Activated naive CD4-positive, alpha-beta T cell treated with anti-CD3 and anti-CD28 coated beads for 36 hours (primary cell): ENCODE measurements around the gene RANBP10. TPM values are rescaled to one million over a fixed set of nuclear protein-coding genes. Genes with fewer than 3 reads are reported as not detected.
"Not testable (repeated sequence)": the region's sequence is repeated elsewhere in the genome, so short reads cannot be mapped to it uniquely, and the experiment has no call there.

Source experiments
- CTCF ChIA-PET: fragments of 350-600 bp; sonication (Branson Sonifier 250); formaldehyde crosslinking; loops from one replicate; lab custom pipeline; 2021; ENCODE audit warnings: antibody characterized with exemption; lab: Charles Lee
- DNase-seq: peaks from one replicate; pipeline ENCODE4 v3.0.0-alpha.2; 2020
- H3K27ac Mint-ChIP-seq: one replicate; pipeline ENCODE4 v1.8.0; 2021; ENCODE audit warnings: mild to moderate bottlenecking, mixed read lengths
- H3K27me3 Mint-ChIP-seq: one replicate; pipeline ENCODE4 v1.8.0; 2021; ENCODE audit warnings: low read depth, mixed read lengths
- H3K36me3 Mint-ChIP-seq: one replicate; pipeline ENCODE4 v1.8.0; 2021; ENCODE audit warnings: low read depth, mixed read lengths
- H3K4me1 Mint-ChIP-seq: one replicate; pipeline ENCODE4 v1.8.0; 2021; ENCODE audit warnings: low read depth, mixed read lengths
- H3K4me3 Mint-ChIP-seq: one replicate; pipeline ENCODE4 v1.8.0; 2021; ENCODE audit warnings: mild to moderate bottlenecking, moderate library complexity, mixed read lengths
- H3K9me3 Mint-ChIP-seq: one replicate; pipeline ENCODE4 v1.8.0; 2021; ENCODE audit warnings: mixed read lengths
- intact Hi-C: fragments of 100-400 bp; cut with micrococcal nuclease; formaldehyde crosslinking; loops from one replicate; pipeline ENCODE4 v1.15.1; 2023
- total RNA-seq, 2 experiments: library from RNA; stranded (reverse); gene quantifications; one replicate each; pipeline ENCODE4 v1.2.3, GENCODE V29; 2021

The RANBP10 gene
- total RNA-seq, 2 experiments from 2014 or later: 12.4 to 16.1 TPM

GRCh38 chr16:67702130-67702529 is 104.2 kb downstream of the RANBP10 start:
- CTCF ChIA-PET: no interaction called here
- H3K4me1 Mint-ChIP-seq: peaks cover 22% of the 10 kb centered on the region
- H3K27ac Mint-ChIP-seq: no peak overlapping the region
- H3K27me3 Mint-ChIP-seq: no peaks in the 10 kb centered on the region
- DNase-seq: no peak
- H3K36me3 Mint-ChIP-seq: peaks cover 1% of the 10 kb centered on the region
- H3K4me3 Mint-ChIP-seq: no peak overlapping the region
- no peaks in the 10 kb centered on the region for H3K9me3 Mint-ChIP-seq
- intact Hi-C loops: no loop called here

GRCh38 chr16:67701420-67701819 is 104.9 kb downstream of the RANBP10 start:
- Mint-ChIP-seq H3K4me1 (peaks cover 22% of the 10 kb centered on the region), H3K4me3 (no peak overlapping the region), H3K27ac (no peak overlapping the region), H3K36me3 (peaks cover 1% of the 10 kb centered on the region), H3K27me3 (no peaks in the 10 kb centered on the region), H3K9me3 (no peaks in the 10 kb centered on the region)
- intact Hi-C loops: no loop called here
- CTCF ChIA-PET: interaction anchor here (0.9 kb wide), 1 partner anchor 18 kb away, joined by 3 read pairs; the partner anchor contains the start of gene GFOD2
- DNase-seq: no peak

- H3K27me3 Mint-ChIP-seq: no peaks in the 10 kb centered on the region
- intact Hi-C loops: no loop called here
- H3K27ac Mint-ChIP-seq: no peak overlapping the region
- peaks cover 16% of the 10 kb centered on the region for H3K4me1 Mint-ChIP-seq
- H3K9me3 Mint-ChIP-seq: no peaks in the 10 kb centered on the region
- DNase-seq: no peak
- H3K36me3 Mint-ChIP-seq: peaks cover 1% of the 10 kb centered on the region
- H3K4me3 Mint-ChIP-seq: no peak overlapping the region
- CTCF ChIA-PET: interaction anchor here (0.7 kb wide), 2 partner anchors 15 to 366 kb away, joined by 3 to 5 read pairs; no protein-coding TSS in a partner anchor
These were observed 107.1 kb downstream of the RANBP10 start for GRCh38 chr16:67699265-67699664.

- Mint-ChIP-seq H3K9me3 (no peaks in the 10 kb centered on the region), H3K36me3 (peaks cover 1% of the 10 kb centered on the region), H3K4me3 (no peak overlapping the region), H3K27me3 (no peaks in the 10 kb centered on the region), H3K4me1 (peaks cover 2% of the 10 kb centered on the region), H3K27ac (no peak overlapping the region)
- no peak for DNase-seq
- intact Hi-C loops: no loop called here
- CTCF ChIA-PET: interaction anchor here (0.9 kb wide), 1 partner anchor 178 kb away, joined by 3 read pairs; no protein-coding TSS in a partner anchor
These were observed 108.8 kb downstream of the RANBP10 start for GRCh38 chr16:67697422-67698185.

DNA sequence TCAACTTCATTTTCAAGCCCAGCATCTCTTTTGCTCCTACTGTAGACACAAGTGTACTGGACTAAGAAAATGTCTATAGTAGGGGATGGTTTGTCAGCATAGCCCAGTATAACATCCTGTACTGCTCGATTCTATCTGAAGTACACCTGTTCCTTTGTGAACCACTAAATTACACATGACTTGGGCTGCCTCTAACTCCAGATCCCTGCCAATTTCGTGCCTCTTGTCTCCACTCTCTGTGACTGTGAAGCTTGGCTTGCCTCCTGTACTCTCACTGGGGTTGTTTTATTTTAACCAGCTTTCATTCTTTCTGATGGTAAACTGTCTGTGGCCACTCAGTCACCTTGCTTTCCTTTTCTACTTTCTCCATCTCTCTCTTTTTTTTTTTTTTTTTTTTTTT is 111.7 kb downstream of the RANBP10 start:
- Mint-ChIP-seq H3K4me3 (no peak overlapping the region), H3K27me3 (no peaks in the 10 kb centered on the region), H3K9me3 (no peaks in the 10 kb centered on the region), H3K4me1 (peaks cover 2% of the 10 kb centered on the region), H3K36me3 (peaks cover 1% of the 10 kb centered on the region), H3K27ac (no peak overlapping the region)
- CTCF ChIA-PET: no interaction called here
- DNase-seq: no peak
- intact Hi-C loops: no loop called here

DNA sequence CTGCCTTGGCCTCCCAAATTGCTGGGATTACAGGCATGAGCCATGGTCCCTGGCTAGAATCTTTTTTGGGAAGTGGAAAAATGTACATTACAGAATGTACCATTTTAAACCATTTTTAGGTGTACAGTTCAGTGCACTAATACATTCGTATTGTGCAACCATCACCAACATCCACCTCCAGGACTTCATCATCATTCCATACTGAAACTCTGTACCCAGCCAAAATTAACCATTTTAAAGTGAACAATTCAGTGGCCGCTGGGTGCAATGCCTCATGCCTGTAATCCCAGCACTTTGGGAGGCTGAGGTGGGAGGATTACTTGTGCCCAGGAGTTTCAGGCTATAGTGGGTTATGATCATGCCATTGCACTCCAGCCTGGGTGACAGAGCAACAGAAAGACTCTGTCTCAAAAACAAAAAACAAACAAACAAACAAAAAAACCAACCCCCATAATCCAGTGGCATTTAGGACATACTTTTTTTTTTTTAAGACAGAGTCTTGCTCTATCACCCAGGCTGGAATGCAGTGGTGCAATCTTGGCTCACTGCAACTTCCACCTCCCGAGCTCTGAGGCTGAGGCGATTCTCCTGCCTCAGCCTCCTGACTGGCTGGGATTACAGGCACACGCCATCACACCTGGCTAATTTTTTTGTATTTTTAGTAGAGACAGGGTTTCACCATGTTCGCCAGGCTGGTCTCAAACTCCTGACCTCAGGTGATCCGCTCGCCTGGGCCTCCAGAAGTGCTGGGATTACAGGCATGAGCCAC is 112.7 kb downstream of the RANBP10 start:
- H3K27ac Mint-ChIP-seq, CTCF ChIA-PET, H3K27me3 Mint-ChIP-seq, H3K36me3 Mint-ChIP-seq, DNase-seq, intact Hi-C loops, H3K4me3 Mint-ChIP-seq, H3K9me3 Mint-ChIP-seq, H3K4me1 Mint-ChIP-seq: not testable (repeated sequence)

GRCh38 chr16:67685388-67686112 is 120.8 kb downstream of the RANBP10 start:
- Mint-ChIP-seq H3K27ac (no peak overlapping the region), H3K4me1 (peaks cover 10% of the 10 kb centered on the region), H3K9me3 (no peaks in the 10 kb centered on the region), H3K27me3 (no peaks in the 10 kb centered on the region), H3K4me3 (no peak overlapping the region), H3K36me3 (peaks cover 2% of the 10 kb centered on the region)
- no peak for DNase-seq
- intact Hi-C loops: no loop called here
- CTCF ChIA-PET: no interaction called here

- H3K4me3 Mint-ChIP-seq: no peak overlapping the region
- peaks cover 2% of the 10 kb centered on the region for H3K36me3 Mint-ChIP-seq
- no peaks in the 10 kb centered on the region for H3K27me3 Mint-ChIP-seq
- DNase-seq: no peak
- H3K4me1 Mint-ChIP-seq: peaks cover 10% of the 10 kb centered on the region
- no peaks in the 10 kb centered on the region for H3K9me3 Mint-ChIP-seq
- H3K27ac Mint-ChIP-seq: no peak overlapping the region
- intact Hi-C loops: no loop called here
- CTCF ChIA-PET: no interaction called here
These were observed 122.6 kb downstream of the RANBP10 start for GRCh38 chr16:67683767-67684166.

GRCh38 chr16:67679935-67680897 is 126.1 kb downstream of the RANBP10 start:
- intact Hi-C loops: no loop called here
- Mint-ChIP-seq H3K27ac (no peak overlapping the region), H3K4me3 (no peak overlapping the region), H3K4me1 (peaks cover under 1% of the 10 kb centered on the region), H3K27me3 (no peaks in the 10 kb centered on the region), H3K9me3 (no peaks in the 10 kb centered on the region), H3K36me3 (peaks cover 2% of the 10 kb centered on the region)
- DNase-seq: no peak
- CTCF ChIA-PET: interaction anchor here (0.8 to 1.1 kb wide), 2 partner anchors 13 to 36 kb away, joined by 3 to 5 read pairs; no protein-coding TSS in a partner anchor

DNA sequence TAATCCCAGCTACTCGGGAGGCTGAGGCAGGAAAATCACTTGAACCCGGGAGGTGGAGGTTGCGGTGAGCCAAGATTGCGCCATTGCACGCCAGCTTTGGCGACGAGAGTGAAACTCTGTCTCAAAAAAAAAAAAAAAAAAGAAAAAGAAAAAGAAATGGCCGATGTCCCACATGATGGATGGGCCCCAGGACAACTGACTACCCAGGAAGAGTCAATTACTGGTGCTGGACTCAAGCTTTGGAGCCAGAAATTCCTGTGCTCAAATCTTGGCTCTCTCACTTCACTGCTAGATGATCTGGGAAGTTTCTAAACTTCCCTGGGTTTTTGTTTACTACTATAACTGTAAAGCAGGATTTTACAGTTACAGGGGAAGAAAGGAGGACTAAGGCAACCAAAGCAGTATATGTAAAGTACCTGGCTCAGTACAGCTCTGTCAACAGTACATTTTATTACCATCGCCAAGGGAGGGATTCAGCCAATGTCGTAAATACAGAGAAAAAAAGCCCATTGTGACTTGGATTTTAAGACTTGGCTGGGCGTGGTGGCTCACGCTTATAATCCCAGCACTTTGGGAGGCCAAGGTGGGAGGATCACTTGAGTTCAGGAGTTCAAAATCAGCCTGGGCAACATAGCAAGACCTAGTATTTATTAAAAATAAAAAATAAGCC is 127.9 kb downstream of the RANBP10 start:
- CTCF ChIA-PET: interaction anchor here (0.5 to 1.0 kb wide), 2 partner anchors 10 to 211 kb away, joined by 3 read pairs; no protein-coding TSS in a partner anchor
- H3K9me3 Mint-ChIP-seq: no peaks in the 10 kb centered on the region
- no peaks in the 10 kb centered on the region for H3K4me1 Mint-ChIP-seq
- intact Hi-C loops: no loop called here
- H3K4me3 Mint-ChIP-seq: no peak overlapping the region
- H3K27me3 Mint-ChIP-seq: no peaks in the 10 kb centered on the region
- H3K36me3 Mint-ChIP-seq: no peaks in the 10 kb centered on the region
- H3K27ac Mint-ChIP-seq: no peak overlapping the region
- no peak for DNase-seq

- H3K36me3 Mint-ChIP-seq: no peaks in the 10 kb centered on the region
- DNase-seq: no peak
- H3K27ac Mint-ChIP-seq: no peak overlapping the region
- CTCF ChIA-PET: interaction anchor here (0.5 to 1.0 kb wide), 2 partner anchors 10 to 211 kb away, joined by 3 read pairs; no protein-coding TSS in a partner anchor
- H3K27me3 Mint-ChIP-seq: no peaks in the 10 kb centered on the region
- H3K4me1 Mint-ChIP-seq: no peaks in the 10 kb centered on the region
- H3K4me3 Mint-ChIP-seq: no peak overlapping the region
- H3K9me3 Mint-ChIP-seq: no peaks in the 10 kb centered on the region
- intact Hi-C loops: no loop called here
These were observed 128.6 kb downstream of the RANBP10 start for GRCh38 chr16:67677712-67678111.
